HG03565 (cell line): ENCODE data around the gene MRNIP.

Source experiments
- ATAC-seq: cut with Tn5 transposase; IDR thresholded peaks from one replicate; pipeline ENCODE4 v1.9.1; 2021; ENCODE audit warnings: mild to moderate bottlenecking, moderate library complexity; ENCODE audit not compliant: unreplicated experiment

Gene MRNIP

DNA sequence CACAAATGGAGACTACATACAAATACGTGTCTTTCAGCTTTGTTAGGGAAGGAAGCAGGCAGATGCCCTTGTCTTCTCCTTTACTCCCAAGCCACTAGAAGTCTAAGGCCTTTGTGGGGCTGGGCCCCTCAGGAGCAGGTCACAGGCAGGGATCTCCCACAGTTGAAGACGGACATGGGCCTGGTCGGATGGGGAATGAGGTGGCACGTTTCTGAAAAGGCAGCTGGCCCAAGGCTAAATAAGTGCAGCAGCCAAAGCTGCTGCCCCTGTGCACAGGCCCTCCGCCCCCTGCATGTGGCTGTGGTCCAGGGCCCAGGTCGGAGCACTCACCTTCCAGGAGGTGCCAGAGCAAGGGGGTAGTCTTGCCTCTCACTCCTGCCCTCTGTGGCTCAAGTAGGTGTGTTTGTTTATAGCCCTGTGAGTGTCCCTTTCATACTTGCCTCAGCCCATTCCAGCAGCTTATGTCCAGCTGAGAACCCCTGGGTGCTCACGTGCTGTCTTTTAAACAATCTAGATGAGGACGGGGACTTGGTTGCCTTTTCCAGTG, 36.1 kb downstream of the MRNIP start:
- ATAC-seq: no peak

DNA sequence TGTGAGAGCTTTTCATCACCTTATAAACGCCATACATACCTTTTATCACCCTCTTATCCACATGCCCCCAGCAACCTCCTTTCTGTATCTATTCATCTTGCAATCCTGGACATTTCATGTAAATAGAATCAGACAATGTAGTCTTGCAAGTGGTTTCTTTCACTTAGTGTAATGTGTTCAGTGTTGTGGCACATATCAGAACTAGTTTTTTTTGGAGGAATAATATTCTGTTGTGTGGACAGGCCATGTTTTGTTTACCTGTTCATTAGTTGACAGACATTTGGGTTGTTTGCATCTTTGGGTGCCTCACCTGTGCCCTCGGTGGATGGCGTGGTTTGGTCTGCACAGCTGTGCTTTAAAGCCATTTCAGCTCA, 36.6 kb downstream of the MRNIP start:
- no peak for ATAC-seq

DNA sequence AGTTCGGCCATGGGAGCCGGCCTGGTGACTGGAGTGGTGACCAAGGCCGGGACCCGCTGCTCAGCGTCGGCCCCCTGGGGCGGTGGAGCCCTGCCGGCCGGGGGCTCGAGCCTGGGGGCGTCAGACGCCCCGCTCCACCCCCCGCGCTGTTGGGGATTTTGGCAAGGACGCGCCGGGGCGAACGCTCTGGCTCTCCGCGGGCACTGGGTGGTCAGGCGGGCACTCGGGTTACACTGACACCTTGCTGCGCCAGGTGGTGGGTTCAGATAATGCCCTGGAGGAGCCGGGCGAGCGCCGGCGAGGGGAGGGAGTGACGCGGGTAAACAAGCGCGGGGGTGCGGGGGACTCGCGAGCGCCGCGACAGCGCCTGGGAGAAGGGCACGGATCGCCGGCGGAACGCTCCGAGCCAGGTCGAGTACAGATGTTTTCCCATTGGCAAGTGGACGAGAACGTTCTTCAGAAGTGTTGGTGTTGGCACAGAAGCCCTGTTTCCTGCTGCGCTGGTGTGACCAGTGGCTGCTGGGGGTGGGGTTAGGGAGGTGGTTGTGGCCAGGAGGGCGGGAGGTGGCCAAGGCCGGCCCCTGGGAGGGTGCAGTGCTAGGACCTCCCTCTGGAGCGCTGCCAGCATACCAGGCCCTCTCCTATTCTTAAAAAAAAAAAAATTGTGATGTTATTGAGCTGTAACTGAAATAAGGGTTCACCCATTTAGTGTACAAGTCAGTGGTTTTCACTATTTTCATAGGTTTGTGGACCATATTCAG, 37.1 kb downstream of the MRNIP start:
- peak; percentile 35 for ATAC-seq

DNA sequence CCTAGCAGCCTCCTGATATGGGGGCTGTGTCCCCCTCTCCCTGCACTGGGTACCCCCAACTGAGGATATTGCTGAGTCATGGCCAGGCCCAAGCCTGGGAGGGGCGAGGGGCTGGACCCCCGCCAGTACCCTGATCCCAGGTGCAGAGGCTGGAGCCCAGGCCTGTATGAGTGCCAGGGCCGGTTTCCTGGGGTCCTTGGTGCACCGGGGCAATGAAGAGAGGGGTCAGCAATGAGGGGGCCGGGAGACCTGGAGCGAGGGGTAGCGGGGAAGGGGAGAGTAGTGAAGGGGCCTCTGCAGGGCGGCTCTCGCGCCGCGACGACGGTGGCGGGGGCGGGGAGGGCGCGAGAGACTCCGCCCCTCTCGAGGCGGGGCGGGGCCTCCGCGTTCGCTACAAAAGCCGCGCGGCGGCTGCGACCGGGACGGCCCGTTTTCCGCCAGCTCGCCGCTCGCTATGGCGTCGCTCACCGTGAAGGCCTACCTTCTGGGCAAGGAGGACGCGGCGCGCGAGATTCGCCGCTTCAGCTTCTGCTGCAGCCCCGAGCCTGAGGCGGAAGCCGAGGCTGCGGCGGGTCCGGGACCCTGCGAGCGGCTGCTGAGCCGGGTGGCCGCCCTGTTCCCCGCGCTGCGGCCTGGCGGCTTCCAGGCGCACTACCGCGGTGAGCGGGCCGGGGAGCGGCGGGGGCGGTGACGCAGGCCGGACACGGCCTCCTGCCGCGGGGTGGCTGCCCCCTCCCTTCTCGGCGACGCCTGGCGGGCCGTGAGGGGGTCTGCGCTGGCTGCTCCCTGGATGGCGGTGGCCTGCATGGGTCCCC, 37.9 kb downstream of the MRNIP start, which contains the start of gene SQSTM1:
Gene SQSTM1 (plus strand): TSS at position 423 of the 815 bp plus-strand sequence. CDS start 32 bp downstream, at position 455.
- ATAC-seq: peak; percentile 36

DNA sequence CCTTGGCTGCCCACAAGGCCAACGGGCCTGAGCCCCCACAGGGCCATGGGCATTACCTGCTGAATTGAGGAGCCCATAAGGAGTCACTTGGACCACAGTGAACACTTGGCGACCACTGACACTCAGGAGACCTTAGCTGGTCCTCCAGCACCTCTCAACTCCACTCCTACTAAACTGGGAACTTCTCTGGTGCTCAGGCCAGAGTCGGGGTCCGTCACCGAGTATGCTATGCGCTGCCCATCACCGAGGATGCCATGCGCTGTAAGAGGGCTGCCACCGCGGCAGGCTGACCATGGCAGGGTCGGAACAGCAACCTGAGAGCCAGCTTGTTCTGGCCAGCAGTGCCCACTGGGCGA, 38.5 kb downstream of the MRNIP start:
- no peak for ATAC-seq

DNA sequence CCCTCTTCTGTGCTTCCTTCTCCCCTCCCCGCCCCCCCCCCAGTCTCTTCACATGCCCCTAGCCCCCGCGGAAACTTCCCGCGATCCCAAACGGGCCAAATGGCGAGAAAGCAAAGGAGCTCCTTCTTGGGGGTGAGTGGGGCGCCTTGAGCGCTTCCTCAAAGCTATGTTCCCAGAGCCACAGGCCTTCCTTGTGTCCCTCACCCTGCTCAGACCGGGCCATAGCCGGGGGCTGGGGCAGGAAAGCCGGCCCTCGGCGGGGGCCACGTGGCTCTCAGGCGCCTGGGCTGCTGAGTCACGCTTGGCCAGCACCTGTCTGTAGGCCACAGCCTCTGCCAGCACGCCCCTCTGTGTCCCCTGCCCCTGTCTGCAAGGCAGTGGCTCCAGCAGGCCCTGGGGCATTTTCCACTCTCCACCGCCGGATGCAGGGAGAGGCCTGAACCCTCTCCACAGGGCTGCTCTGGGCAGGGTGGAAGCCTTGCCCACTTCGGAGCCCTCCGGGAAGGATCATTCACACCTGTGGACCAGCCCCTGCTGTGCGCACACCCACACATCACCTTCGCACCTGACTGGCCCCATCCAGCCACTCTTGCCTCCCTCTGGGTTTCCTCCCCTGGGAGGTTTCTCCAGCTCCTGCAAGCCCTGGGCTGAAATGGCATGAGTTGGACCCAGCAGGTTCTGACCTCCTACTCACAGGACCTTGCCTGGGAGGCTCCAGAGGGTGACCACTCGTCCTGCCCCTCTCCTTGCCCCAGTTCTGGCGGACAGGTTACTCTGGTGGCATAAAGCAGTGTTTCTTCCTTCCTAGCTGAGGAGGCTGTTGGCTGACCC, 39.1 kb downstream of the MRNIP start:
- ATAC-seq: no peak

DNA sequence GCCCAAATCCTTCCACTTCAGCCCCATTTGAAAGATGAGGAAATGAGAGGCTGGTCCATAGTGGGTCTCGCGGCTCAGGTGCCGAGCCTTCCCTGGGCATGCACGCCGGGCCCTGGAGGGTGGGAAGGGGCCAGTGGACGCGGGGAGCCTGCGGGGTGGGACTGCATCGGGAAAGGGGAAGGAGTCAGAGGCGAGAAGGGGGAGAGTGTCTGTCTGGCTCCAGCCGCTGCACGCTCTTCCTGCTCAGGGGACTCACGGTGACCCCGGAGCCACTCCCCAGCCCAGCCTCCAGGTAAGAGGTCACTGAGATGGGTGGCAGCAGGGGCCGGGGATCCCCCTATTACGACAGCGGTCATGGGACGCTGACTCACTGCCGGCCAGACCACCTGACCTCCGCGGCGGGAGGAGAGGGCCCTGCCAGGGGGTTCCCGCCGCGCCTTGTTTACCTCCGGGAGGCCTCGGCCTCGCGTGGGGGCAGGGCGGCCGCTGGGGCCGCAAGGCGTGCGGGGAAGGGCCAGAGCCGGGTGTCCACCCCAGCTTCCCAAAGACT, 39.8 kb downstream of the MRNIP start:
- peak; percentile 43 for ATAC-seq

DNA sequence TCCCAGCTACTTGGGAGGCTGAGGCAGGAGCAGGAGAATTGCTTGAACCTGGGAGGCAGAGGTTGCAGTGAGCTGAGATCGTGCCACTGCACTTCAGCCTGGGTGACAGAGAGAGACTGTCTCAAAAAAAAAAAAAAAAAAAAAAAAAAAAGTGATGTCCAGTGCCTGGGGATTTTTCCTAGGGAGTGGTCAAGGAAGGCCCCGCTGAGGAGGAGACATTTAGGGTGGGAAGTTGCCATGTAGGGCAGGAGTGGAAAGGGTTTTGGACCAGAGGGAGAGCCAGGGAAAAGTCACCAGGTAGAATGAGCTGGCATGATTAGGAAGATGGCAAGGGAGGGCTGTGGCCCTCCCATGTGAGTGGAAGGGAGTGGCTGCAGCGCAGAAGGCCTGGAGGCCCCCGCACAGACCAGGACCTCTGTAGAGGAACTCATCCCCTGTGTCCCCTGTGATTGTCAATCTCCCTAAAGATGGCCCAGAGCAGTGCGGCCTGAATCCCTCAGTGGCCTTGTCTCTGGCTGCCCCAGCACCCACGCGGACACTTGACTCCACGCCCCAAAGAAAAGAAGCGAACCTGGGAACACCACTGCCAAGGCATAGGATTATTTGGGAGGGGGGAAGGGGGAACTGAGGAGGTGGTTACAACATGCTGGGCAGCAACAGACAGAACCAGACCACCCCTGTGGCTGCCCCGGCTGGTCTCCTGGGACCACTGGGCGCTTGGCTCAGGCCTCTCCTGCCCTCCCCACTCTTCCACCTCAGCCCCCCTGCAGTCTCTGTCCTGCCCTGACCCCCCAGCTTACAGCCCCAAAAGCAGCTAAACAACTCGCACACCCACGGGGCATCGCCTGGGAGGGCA, 40.5 kb downstream of the MRNIP start:
- no peak for ATAC-seq

DNA sequence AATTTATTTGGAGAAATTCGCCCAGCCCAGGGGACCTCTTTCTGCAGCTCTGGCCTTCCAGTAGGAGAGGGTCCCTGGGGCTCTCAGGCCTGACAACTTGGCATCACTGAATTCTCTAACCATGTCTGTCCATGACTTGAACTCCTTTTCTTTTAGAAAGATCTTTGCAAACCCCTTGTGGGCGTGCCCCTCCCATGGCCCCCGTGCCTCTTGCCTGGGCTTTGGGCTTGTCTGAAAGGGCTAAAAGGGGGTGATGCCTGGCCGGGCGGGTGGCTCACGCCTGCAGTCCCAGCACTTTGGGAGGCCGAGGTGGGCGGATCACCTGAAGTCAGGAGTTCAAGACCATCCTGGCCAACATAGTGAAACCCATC, 41.2 kb downstream of the MRNIP start:
- no peak for ATAC-seq

DNA sequence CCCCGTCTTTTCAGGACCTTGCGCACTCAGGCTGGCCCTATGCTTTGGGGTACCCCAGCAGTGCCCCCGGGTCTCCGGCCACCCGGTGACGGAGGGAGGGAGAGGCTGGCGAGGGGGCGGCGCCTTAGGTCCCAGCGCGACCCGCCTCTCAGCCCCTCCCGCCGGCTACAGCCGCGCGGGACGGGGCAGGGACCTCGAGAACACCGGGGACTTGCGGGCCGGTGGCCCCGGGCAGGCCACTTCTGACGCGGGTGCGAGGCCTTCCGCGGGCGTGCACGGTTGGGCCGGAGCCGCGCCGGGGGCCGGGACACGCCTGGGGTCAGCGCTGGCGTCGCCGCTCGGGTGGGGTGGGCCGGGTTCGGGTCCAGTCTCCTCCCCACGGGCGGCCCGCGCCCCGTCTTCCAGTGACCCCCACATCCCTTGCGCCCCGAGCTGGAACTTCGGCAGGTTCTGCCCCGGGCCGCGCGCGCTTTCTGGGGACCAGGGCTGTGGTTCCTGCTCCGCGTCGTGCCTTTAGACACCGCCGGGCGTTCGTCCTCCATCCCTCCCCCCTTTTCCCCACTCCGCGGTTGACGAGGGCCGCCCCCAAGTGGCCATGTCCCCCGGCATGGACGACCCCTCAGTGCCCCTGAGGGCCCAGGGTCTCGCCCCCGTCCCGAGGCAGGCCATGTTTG, 41.7 kb downstream of the MRNIP start:
- ATAC-seq: no peak

DNA sequence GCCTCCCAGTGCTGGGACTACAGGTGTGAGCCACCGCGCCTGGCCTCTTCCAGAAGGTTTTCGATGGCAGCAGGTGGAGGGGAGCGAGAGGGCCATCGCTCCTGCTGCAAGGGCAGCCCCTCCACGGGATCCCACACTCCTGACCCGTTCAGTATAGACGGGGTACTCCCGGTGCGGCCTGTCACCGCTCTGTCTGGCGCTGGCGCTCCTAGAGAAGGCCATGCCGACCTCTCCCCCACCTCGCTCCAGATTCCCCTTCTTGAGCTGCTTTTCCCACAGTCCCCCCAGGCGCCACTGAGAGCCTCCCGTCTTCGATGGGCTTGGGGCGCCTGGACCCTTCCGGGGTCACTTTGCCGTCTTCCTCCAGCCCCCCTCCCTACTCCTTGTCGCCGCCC, 42.2 kb downstream of the MRNIP start:
- no peak for ATAC-seq

DNA sequence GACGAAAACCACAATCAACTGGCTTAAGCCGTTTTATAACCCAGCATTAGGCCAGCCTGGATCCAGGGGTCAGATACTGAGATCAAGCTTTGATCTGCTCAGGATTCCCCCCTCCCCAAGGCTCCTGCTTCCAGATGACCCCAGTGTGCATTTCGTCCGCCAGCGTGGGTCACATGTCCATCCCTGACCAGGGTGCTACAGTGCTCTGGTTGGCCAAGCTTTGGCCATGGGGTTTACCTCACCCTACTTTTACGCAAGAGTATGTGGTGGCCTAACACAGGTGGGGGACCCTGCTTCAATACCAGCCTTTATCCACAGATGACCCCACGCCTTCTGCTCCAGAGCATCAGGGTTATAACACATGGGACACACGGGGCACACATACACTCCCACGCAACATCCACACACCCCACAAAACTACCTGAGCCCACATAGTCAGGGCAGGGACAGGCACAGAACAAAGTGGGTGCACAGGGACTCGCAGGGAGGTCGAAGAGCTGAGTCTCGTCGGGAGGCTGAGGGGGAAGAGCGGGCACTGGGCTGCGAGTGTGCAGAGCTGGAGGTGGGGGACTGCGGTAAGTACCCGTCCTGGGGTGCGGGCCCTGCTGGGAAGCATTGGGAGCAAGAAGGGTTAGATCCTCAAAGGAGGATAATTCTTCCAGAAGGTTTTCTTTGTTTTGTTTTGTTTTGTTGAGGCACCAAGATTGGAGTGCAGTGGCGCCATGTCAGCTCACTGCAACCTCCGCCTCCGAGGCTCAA, 42.9 kb downstream of the MRNIP start:
- no peak for ATAC-seq

DNA sequence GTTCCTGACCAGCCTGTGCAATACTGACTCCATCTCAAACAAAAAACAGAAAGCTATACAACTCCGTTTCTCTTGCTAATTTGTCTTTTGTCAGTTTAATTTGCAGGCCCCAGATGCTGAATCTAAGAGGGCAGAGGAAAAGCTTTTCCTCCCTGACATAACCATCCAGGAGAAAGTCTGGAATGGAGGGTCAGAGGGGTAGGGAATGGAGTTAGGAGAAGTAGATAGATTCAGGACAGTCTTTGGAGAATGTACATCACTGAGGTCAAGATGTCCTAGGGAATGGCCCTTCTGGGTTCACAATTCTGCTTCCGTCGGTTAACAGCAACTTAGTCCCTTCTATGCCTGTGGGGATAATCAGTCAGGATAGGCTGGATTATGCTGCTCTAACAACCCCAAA, 44.5 kb downstream of the MRNIP start:
- ATAC-seq: no peak

DNA sequence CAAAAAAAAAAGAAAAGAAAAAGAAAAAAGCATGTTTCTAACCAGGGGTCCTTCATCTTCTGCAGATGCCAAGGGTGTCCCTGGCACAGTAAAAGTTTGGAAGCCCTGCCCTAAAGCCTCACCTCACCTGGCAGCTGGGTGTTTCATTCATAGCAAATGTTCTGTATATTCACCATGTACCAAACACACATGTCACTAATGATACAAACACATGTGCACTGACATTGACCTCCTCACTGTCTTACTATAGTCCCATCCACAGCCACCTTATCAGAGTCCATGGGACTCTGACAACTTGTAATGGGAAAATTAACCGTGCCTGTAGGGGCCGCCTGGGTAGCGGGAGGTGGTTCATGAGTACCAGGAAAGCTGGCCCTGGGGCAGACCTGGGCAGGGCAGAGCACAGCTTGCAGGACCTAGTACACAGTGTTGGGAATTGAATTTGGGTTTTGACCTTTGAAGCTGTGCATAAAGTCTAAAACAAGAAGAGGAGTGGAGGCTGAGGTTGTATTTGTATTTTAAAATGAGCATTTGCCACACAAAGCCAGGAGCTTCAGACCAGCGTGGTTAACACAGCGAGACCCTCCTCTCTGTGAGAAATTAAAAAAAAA, 45.5 kb downstream of the MRNIP start:
- ATAC-seq: no peak

DNA sequence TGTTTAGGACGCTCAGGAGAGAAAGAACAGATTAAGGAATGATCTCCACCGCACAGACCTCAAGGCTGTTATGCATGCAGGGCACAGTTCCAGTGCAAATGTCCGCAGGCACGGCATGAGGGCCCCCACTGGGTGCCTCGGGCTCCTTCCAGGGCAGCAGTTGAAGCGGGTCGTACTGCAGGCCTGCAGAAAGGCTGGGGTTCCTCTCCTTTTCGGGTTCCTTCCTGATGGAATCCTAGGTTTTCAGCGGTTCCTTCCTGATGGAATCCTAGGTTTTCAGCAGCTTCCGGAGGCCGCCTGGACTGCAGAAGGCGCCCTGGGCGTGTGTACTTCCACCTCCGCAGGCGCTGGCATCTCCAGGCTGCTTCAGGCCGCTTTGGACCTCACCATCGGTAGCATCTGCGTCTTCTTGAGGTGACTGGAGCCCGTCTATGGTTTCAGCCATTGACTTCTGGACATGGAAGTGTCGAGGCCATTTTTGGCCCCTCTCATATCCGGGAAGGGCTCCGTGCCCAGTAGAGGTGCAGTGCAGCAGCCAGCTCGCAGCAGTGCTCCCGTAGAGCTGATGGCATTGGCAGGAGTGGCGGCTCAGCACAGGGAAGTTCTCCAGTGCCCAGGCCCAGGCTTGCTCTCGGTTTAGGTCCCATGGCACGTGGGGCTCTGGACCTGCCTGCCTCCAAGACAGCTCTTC, 46.3 kb downstream of the MRNIP start:
- no peak for ATAC-seq

DNA sequence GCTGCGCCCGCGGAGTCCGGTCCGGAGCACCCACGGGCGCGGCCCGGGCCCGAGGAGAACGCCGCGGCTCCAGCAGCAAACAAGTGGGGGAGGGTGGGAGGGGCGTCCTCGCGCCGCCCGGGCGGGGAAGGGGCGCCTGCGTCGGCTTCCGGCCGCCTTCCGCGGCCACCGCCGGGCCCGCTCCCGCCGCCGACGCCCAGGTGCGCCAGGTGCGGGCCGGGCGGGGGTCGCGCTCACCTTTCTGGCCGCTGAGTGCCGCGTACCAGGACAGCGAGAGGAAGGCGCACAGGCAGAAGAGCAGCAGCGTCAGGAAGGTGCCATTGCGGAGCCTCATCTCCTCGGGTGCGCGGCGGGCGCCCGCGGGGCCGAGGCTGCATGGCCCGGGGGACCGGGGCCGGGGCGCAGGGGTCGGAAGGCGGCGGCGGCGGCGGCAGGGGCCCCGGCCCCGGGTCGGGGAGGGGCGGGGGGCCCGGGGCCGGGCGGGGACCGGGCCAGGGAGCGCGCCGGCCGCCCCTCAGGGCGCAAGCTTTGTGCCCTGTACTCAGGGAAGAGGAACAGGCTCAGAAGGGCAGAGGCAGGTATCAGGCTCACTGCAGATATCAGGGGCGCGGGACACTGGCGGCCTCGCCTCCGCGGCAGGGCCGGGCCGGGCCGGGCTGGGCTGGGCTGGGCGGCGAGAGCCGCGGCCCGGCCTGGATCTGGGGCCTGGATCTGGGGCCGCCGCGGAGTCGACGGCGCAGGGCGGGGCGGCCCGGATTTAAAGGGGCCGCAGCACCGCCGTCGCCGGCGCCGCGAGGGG, 52.2 kb downstream of the MRNIP start, which contains the start of gene MGAT4B:
Gene MGAT4B (minus strand): TSS at position 617 of the 799 bp plus-strand sequence. CDS start 283 bp downstream, at position 334.
- ATAC-seq: peak; percentile 46
